ENCODE data around the gene ELP1.
"Not testable (repeated sequence)": the region's sequence is repeated elsewhere in the genome, so short reads cannot be mapped to it uniquely, and the experiment has no call there.

The ELP1 gene

GRCh38 chr9:108933718-108934322 lies at the start of gene ELP1:
ELP1 (minus strand) TSS chr9:108934124; CDS start chr9:108931146, 2,978 bp downstream.
- peak; percentile 89 for DNase-seq

GRCh38 chr9:108980893-108981292 lies 47.0 kb upstream of the ELP1 start:
- DNase-seq: no peak

GRCh38 chr9:108978205-108978604 lies 44.3 kb upstream of the ELP1 start:
- no peak for DNase-seq

GRCh38 chr9:108973895-108974294 lies 40.0 kb upstream of the ELP1 start:
- no peak for DNase-seq

GRCh38 chr9:108972626-108973209 lies 38.8 kb upstream of the ELP1 start:
- DNase-seq: no peak

- no peak for DNase-seq
Observed at GRCh38 chr9:108972186-108972585, 38.3 kb upstream of the ELP1 start.

GRCh38 chr9:108971392-108971791 lies 37.5 kb upstream of the ELP1 start:
- DNase-seq: not testable (repeated sequence)

GRCh38 chr9:108967916-108968315 lies 34.0 kb upstream of the ELP1 start:
- DNase-seq: no peak

- no peak for DNase-seq
Observed at GRCh38 chr9:108963459-108964143, 29.7 kb upstream of the ELP1 start.

- no peak for DNase-seq
Observed at GRCh38 chr9:108961151-108961550, 27.2 kb upstream of the ELP1 start.

- DNase-seq: no peak
Observed at GRCh38 chr9:108960331-108960730, 26.4 kb upstream of the ELP1 start.

GRCh38 chr9:108956631-108957026 lies 22.7 kb upstream of the ELP1 start:
- DNase-seq: no peak

- DNase-seq: no peak
Observed at GRCh38 chr9:108956022-108956630, 22.2 kb upstream of the ELP1 start.

- DNase-seq: peak; percentile 25
Observed at GRCh38 chr9:108953983-108954574, 20.2 kb upstream of the ELP1 start.

- no peak for DNase-seq
Observed at GRCh38 chr9:108951578-108951977, 17.7 kb upstream of the ELP1 start.

- DNase-seq: no peak
Observed at GRCh38 chr9:108950168-108950567, 16.2 kb upstream of the ELP1 start.

GRCh38 chr9:108939975-108940374 lies 6.1 kb upstream of the ELP1 start:
- no peak for DNase-seq

- DNase-seq: no peak
Observed at GRCh38 chr9:108937561-108938305, 3.8 kb upstream of the ELP1 start.

- DNase-seq: peak; percentile 83
Observed at GRCh38 chr9:108934323-108934893, 484 bp upstream of the ELP1 start, which contains the start of gene ABITRAM. ABITRAM (plus strand) TSS chr9:108934400; CDS start chr9:108934487, 87 bp downstream.

- peak; percentile 41 for DNase-seq
Observed at GRCh38 chr9:108933231-108933717, 650 bp downstream of the ELP1 start.

- DNase-seq: no peak
Observed at GRCh38 chr9:108928386-108928785, 5.5 kb downstream of the ELP1 start.

- DNase-seq: no peak
Observed at GRCh38 chr9:108924466-108924865, 9.5 kb downstream of the ELP1 start.

All from NCI-H1105 (cell line).